HepG2 (cell line): Measurements from ENCODE around the gene CD300A. TPM values are rescaled to one million over a fixed set of nuclear protein-coding genes. Genes with fewer than 3 reads are reported as not detected.
A peak's percentile ranks its signal among the peaks of the same experiment; 100 is the strongest.

Experiments used
- ELK4 ChIP-seq: sonication (generic); formaldehyde crosslinking; IDR thresholded peaks from 2 replicates; pipeline ENCODE4 v1.9.0; 2021; ENCODE audit warnings: missing genetic modification reagents, borderline replicate concordance
- HMGXB3 ChIP-seq: sonication (generic); formaldehyde crosslinking; IDR thresholded peaks from 2 replicates; pipeline ENCODE4 v1.4.0; 2020; ENCODE audit warnings: missing genetic modification reagents, borderline replicate concordance
- HMGXB4 ChIP-seq, 2 experiments: sonication (generic) in 1 of 2; formaldehyde crosslinking in 1 of 2; IDR thresholded peaks; 2 replicates each; pipeline versions ENCODE4 v1.4.0 to v1.6.1; 2018 to 2020; ENCODE audit warnings: missing genetic modification reagents in 2 of 2, borderline replicate concordance in 1 of 2, low read depth in 1 of 2, mild to moderate bottlenecking in 1 of 2, missing biosample characterization in 1 of 2
- KDM2A ChIP-seq: sonication (generic); formaldehyde crosslinking; IDR thresholded peaks from 2 replicates; pipeline ENCODE4 v1.4.0; 2020; ENCODE audit warnings: low read depth, missing genetic modification reagents, borderline replicate concordance
- KLF11 ChIP-seq: IDR thresholded peaks from 2 replicates; pipeline ENCODE4 v1.6.1; 2016; ENCODE audit warnings: missing compliant biosample characterization
- MXD3 ChIP-seq: IDR thresholded peaks from 2 replicates; pipeline ENCODE4 v1.6.1; 2016; ENCODE audit warnings: mild to moderate bottlenecking, missing biosample characterization, missing genetic modification reagents
- SP4 ChIP-seq: sonication (generic); formaldehyde crosslinking; IDR thresholded peaks from 2 replicates; pipeline ENCODE4 v1.8.1; 2023; ENCODE audit warnings: mild to moderate bottlenecking, missing genetic modification reagents
- TCF12 ChIP-seq, 2 experiments: fragments of 450-650 bp in 1 of 2; sonication (generic) in 1 of 2; formaldehyde crosslinking in 1 of 2; IDR thresholded peaks; 2 replicates each; pipeline versions ENCODE4 v1.6.1 to v1.8.0; 2017 to 2022; ENCODE audit warnings: antibody characterized with exemption in 1 of 2, mild to moderate bottlenecking in 1 of 2, missing genetic modification reagents in 1 of 2, moderate library complexity in 1 of 2
- ZBTB14 ChIP-seq: sonication (generic); formaldehyde crosslinking; IDR thresholded peaks from 2 replicates; pipeline ENCODE4 v1.4.0; 2020; ENCODE audit warnings: missing genetic modification reagents
- ZNF281 ChIP-seq: sonication (generic); formaldehyde crosslinking; IDR thresholded peaks from 2 replicates; pipeline ENCODE4 v1.4.0; 2020; ENCODE audit warnings: missing genetic modification reagents, borderline replicate concordance
- ZNF430 ChIP-seq: sonication (generic); formaldehyde crosslinking; IDR thresholded peaks from 2 replicates; pipeline ENCODE4 v1.9.0; 2021; ENCODE audit warnings: mild to moderate bottlenecking, missing genetic modification reagents
- ZNF589 ChIP-seq: sonication (generic); formaldehyde crosslinking; conservative IDR thresholded peaks from 2 replicates; pipeline ENCODE4 v1.8.0; 2022; ENCODE audit warnings: mild to moderate bottlenecking, moderate library complexity, missing genetic modification reagents
- ZNF619 ChIP-seq: sonication (generic); formaldehyde crosslinking; IDR thresholded peaks from 2 replicates; pipeline ENCODE4 v1.4.0; 2020; ENCODE audit warnings: mild to moderate bottlenecking, missing genetic modification reagents
- polyA plus RNA-seq, 8 experiments: library from polyadenylated mRNA; depleted of rRNA in 3 of 8; stranded (reverse) in 7 of 8; unstranded in 1 of 8; fragments of >200 nt; fragmentation: Illumina TruSeq in 4 of 8; extraction: Trizol in 4 of 8; gene quantifications; 2 replicates each; pipeline versions ENCODE4 v1.2.1 to v1.2.3, GENCODE V29; 2011 to 2016; ENCODE audit warnings: low read depth in 4 of 8, missing spikeins in 1 of 8, mixed read lengths in 1 of 8; ENCODE audit not compliant: insufficient read depth in 1 of 8
- total RNA-seq, 5 experiments: library from RNA; depleted of rRNA; stranded (reverse); fragments of >200 nt; fragmentation: Illumina TruSeq; extraction: Trizol; gene quantifications; 2 replicates each; pipeline ENCODE4 v1.2.3, GENCODE V29; 2016; ENCODE audit warnings: low read depth in 1 of 5

CD300A gene
- total and polyA plus RNA-seq, 2 of the 13 experiments (the other 11 are each of a cell fraction or from before 2014, with no cell fraction given) = not detected

GRCh38 chr17:74432766-74433391 lies 33.6 kb upstream of the CD300A start (continued):
- TF ChIP-seq HMGXB3 (0 out of 2 replicates have a peak, but pooled peaks have one; percentile 35), ZNF619 (CRISPR knock-in tag) (0 out of 2 replicates have a peak, but pooled peaks have one; percentile 11), SP4 (CRISPR knock-in tag) (no peak), ZBTB14 (CRISPR knock-in tag) (0 out of 2 replicates have a peak, but pooled peaks have one; percentile 16), ZNF281 (CRISPR knock-in tag) (peak; percentile 46; the same call in 1 of the 2 replicates), ZNF430 (CRISPR knock-in tag) (no peak), KDM2A (no peak), ELK4 (CRISPR knock-in tag) (no peak), TCF12 (IDR thresholded peaks at IDR 0.05) (no peak), TCF12 (CRISPR knock-in tag; IDR thresholded peaks at IDR 0.05) (0 out of 2 replicates have a peak, but pooled peaks have one; percentile 8), ZNF589 (CRISPR knock-in tag) (no peak), KLF11 (CRISPR knock-in tag) (0 out of 2 replicates have a peak, but pooled peaks have one; percentile 51), MXD3 (CRISPR knock-in tag) (no peak), HMGXB4 (CRISPR knock-in tag; IDR thresholded peaks at IDR 0.05; ENCODE audit: borderline replicate concordance in 1 of 2, low read depth in 1 of 2) (peak in 1 of 2 experiments; percentile 45; a peak in 1 of 4 replicates)
